Hematopoietic multipotent progenitor cell treated with erythropoietin and hydrocortisone succinate and interleukin-3 and kit ligand, for 17 days (in vitro differentiated cells): ENCODE measurements around the gene TSPAN16.

Source experiments
- DNase-seq: peaks from one replicate; pipeline ENCODE4 v3.0.0-alpha.2; 2015; ENCODE audit warnings: low spot score

The TSPAN16 gene

GRCh38 chr19:11268783-11269267, 27.1 kb upstream of the TSPAN16 start:
- no peak for DNase-seq

- no peak for DNase-seq
These were observed 26.6 kb upstream of the TSPAN16 start for GRCh38 chr19:11269408-11269807.

- DNase-seq, result no peak
These were observed 22.7 kb upstream of the TSPAN16 start for GRCh38 chr19:11273296-11273695.

- no peak for DNase-seq
These were observed 22.0 kb upstream of the TSPAN16 start for GRCh38 chr19:11273989-11274388.

GRCh38 chr19:11274533-11275086, 21.4 kb upstream of the TSPAN16 start:
- no peak for DNase-seq

GRCh38 chr19:11278670-11279069, 17.3 kb upstream of the TSPAN16 start:
- no peak for DNase-seq

GRCh38 chr19:11279505-11280236, 16.3 kb upstream of the TSPAN16 start:
- DNase-seq, result no peak

GRCh38 chr19:11281356-11282049, 14.5 kb upstream of the TSPAN16 start:
- no peak for DNase-seq

- no peak for DNase-seq
These were observed 11.4 kb upstream of the TSPAN16 start for GRCh38 chr19:11284515-11284914.

- DNase-seq, result no peak
These were observed 9.5 kb upstream of the TSPAN16 start for GRCh38 chr19:11286312-11286974.

- no peak for DNase-seq
These were observed 7.6 kb upstream of the TSPAN16 start for GRCh38 chr19:11288349-11288748.

- no peak for DNase-seq
These were observed 5.7 kb upstream of the TSPAN16 start for GRCh38 chr19:11290256-11290655.

GRCh38 chr19:11291415-11291814, 4.5 kb upstream of the TSPAN16 start:
- DNase-seq, result no peak

- DNase-seq, result no peak
These were observed 4.0 kb upstream of the TSPAN16 start for GRCh38 chr19:11291991-11292390.

- DNase-seq, result peak; percentile 59
These were observed 2.2 kb upstream of the TSPAN16 start for GRCh38 chr19:11293433-11294389.

- no peak for DNase-seq
These were observed 780 bp upstream of the TSPAN16 start for GRCh38 chr19:11295180-11295579.

- DNase-seq, result no peak
These were observed 304 bp downstream of the TSPAN16 start for GRCh38 chr19:11296264-11296663.

- DNase-seq, result no peak
These were observed 4.2 kb downstream of the TSPAN16 start for GRCh38 chr19:11299946-11300810.

- DNase-seq, result no peak
These were observed 4.8 kb downstream of the TSPAN16 start for GRCh38 chr19:11300811-11301120.

GRCh38 chr19:11304936-11305335, 9.0 kb downstream of the TSPAN16 start:
- no peak for DNase-seq

GRCh38 chr19:11306337-11306736, 10.4 kb downstream of the TSPAN16 start:
- no peak for DNase-seq
